Stimulated activated naive CD8-positive, alpha-beta T cell treated with anti-CD3 and anti-CD28 coated beads, Interleukin-15, Interleukin-2, amounts not matched to agents 100 ng/mL and 50 ng/mL, for 24 hours (primary cell): Measurements from ENCODE around the gene OSMR.
A peak's percentile ranks its signal among the peaks of the same experiment; 100 is the strongest.

Source experiments
- H3K27ac Mint-ChIP-seq: one replicate; pipeline ENCODE4 v1.8.0; 2021; ENCODE audit warnings: mild to moderate bottlenecking, mixed read lengths
- H3K27me3 Mint-ChIP-seq: one replicate; pipeline ENCODE4 v1.8.0; 2021; ENCODE audit warnings: mixed read lengths
- H3K36me3 Mint-ChIP-seq: one replicate; pipeline ENCODE4 v1.8.0; 2021; ENCODE audit warnings: low read depth, mixed read lengths
- H3K4me1 Mint-ChIP-seq: one replicate; pipeline ENCODE4 v1.8.0; 2021; ENCODE audit warnings: low read depth, mixed read lengths
- H3K4me3 Mint-ChIP-seq: one replicate; pipeline ENCODE4 v1.8.0; 2021; ENCODE audit warnings: mild to moderate bottlenecking, mixed read lengths
- H3K9me3 Mint-ChIP-seq: one replicate; pipeline ENCODE4 v1.8.0; 2021; ENCODE audit warnings: mixed read lengths

Gene OSMR

GRCh38 chr5:38845526-38846378 is at the start of gene OSMR:
Gene OSMR (plus strand): TSS chr5:38846012. CDS start chr5:38869045, 23,033 bp downstream.
- H3K27ac Mint-ChIP-seq: no peak within 1 kb of the TSS
- H3K4me1 Mint-ChIP-seq: peaks cover 4% of the 10 kb centered on the region
- H3K27me3 Mint-ChIP-seq: peaks cover 77% of the 10 kb centered on the region
- peaks cover 5% of the 10 kb centered on the region for H3K9me3 Mint-ChIP-seq
- no peaks in the 10 kb centered on the region for H3K36me3 Mint-ChIP-seq
- H3K4me3 Mint-ChIP-seq: peak within 1 kb of the TSS; percentile 72

GRCh38 chr5:38796742-38797108 is 49.1 kb upstream of the OSMR start:
- H3K9me3 Mint-ChIP-seq: no peaks in the 10 kb centered on the region
- H3K4me1 Mint-ChIP-seq: peaks cover 6% of the 10 kb centered on the region
- no peaks in the 10 kb centered on the region for H3K36me3 Mint-ChIP-seq
- peaks cover 37% of the 10 kb centered on the region for H3K27me3 Mint-ChIP-seq
- no peak overlapping the region for H3K4me3 Mint-ChIP-seq
- no peak overlapping the region for H3K27ac Mint-ChIP-seq

GRCh38 chr5:38797838-38798237 is 48.0 kb upstream of the OSMR start:
- Mint-ChIP-seq H3K27me3 (peaks cover 27% of the 10 kb centered on the region), H3K4me3 (no peak overlapping the region), H3K9me3 (no peaks in the 10 kb centered on the region), H3K36me3 (no peaks in the 10 kb centered on the region), H3K27ac (no peak overlapping the region), H3K4me1 (peaks cover 6% of the 10 kb centered on the region)

GRCh38 chr5:38799556-38800377 is 46.0 kb upstream of the OSMR start:
- Mint-ChIP-seq H3K36me3 (no peaks in the 10 kb centered on the region), H3K9me3 (no peaks in the 10 kb centered on the region), H3K4me3 (no peak overlapping the region), H3K27ac (no peak overlapping the region), H3K4me1 (peaks cover 6% of the 10 kb centered on the region), H3K27me3 (peaks cover 15% of the 10 kb centered on the region)

GRCh38 chr5:38800515-38800914 is 45.3 kb upstream of the OSMR start:
- H3K4me3 Mint-ChIP-seq: no peak overlapping the region
- no peak overlapping the region for H3K27ac Mint-ChIP-seq
- H3K36me3 Mint-ChIP-seq: no peaks in the 10 kb centered on the region
- H3K4me1 Mint-ChIP-seq: peaks cover 6% of the 10 kb centered on the region
- peaks cover 8% of the 10 kb centered on the region for H3K27me3 Mint-ChIP-seq
- H3K9me3 Mint-ChIP-seq: no peaks in the 10 kb centered on the region

GRCh38 chr5:38802125-38802524 is 43.7 kb upstream of the OSMR start:
- Mint-ChIP-seq H3K4me1 (peaks cover 5% of the 10 kb centered on the region), H3K27ac (no peak overlapping the region), H3K36me3 (no peaks in the 10 kb centered on the region), H3K9me3 (no peaks in the 10 kb centered on the region), H3K27me3 (peaks cover 13% of the 10 kb centered on the region), H3K4me3 (no peak overlapping the region)

GRCh38 chr5:38803246-38803645 is 42.6 kb upstream of the OSMR start:
- Mint-ChIP-seq H3K27ac (no peak overlapping the region), H3K4me3 (no peak overlapping the region), H3K9me3 (no peaks in the 10 kb centered on the region), H3K36me3 (no peaks in the 10 kb centered on the region), H3K27me3 (peaks cover 15% of the 10 kb centered on the region), H3K4me1 (peaks cover 6% of the 10 kb centered on the region)

- Mint-ChIP-seq H3K27me3 (peaks cover 20% of the 10 kb centered on the region), H3K27ac (no peak overlapping the region)
Observed at GRCh38 chr5:38806775-38807258, 39.0 kb upstream of the OSMR start.

GRCh38 chr5:38807570-38808483 is 38.0 kb upstream of the OSMR start:
- peaks cover 23% of the 10 kb centered on the region for H3K27me3 Mint-ChIP-seq
- no peaks in the 10 kb centered on the region for H3K9me3 Mint-ChIP-seq
- no peaks in the 10 kb centered on the region for H3K36me3 Mint-ChIP-seq

More at GRCh38 chr5:38806775-38807258, 39.0 kb upstream of the OSMR start:
- Mint-ChIP-seq H3K36me3 (no peaks in the 10 kb centered on the region), H3K4me1 (peaks cover 6% of the 10 kb centered on the region), H3K9me3 (no peaks in the 10 kb centered on the region), H3K4me3 (no peak overlapping the region)

GRCh38 chr5:38808666-38809343 is 37.0 kb upstream of the OSMR start:
- H3K27ac Mint-ChIP-seq: no peak overlapping the region
- peaks cover 6% of the 10 kb centered on the region for H3K4me1 Mint-ChIP-seq
- no peaks in the 10 kb centered on the region for H3K9me3 Mint-ChIP-seq
- peaks cover 28% of the 10 kb centered on the region for H3K27me3 Mint-ChIP-seq
- H3K36me3 Mint-ChIP-seq: no peaks in the 10 kb centered on the region
- no peak overlapping the region for H3K4me3 Mint-ChIP-seq

More at GRCh38 chr5:38807570-38808483, 38.0 kb upstream of the OSMR start:
- H3K4me1 Mint-ChIP-seq: peaks cover 6% of the 10 kb centered on the region
- H3K4me3 Mint-ChIP-seq: no peak overlapping the region
- H3K27ac Mint-ChIP-seq: no peak overlapping the region

GRCh38 chr5:38809388-38810359 is 36.1 kb upstream of the OSMR start:
- no peaks in the 10 kb centered on the region for H3K9me3 Mint-ChIP-seq
- H3K4me1 Mint-ChIP-seq: peaks cover 6% of the 10 kb centered on the region
- H3K27ac Mint-ChIP-seq: no peak overlapping the region
- no peaks in the 10 kb centered on the region for H3K36me3 Mint-ChIP-seq
- no peak overlapping the region for H3K4me3 Mint-ChIP-seq
- H3K27me3 Mint-ChIP-seq: peaks cover 31% of the 10 kb centered on the region

GRCh38 chr5:38814879-38815278 is 30.9 kb upstream of the OSMR start:
- H3K4me3 Mint-ChIP-seq: no peak overlapping the region
- H3K27ac Mint-ChIP-seq: no peak overlapping the region
- no peaks in the 10 kb centered on the region for H3K4me1 Mint-ChIP-seq
- peaks cover 3% of the 10 kb centered on the region for H3K9me3 Mint-ChIP-seq
- H3K27me3 Mint-ChIP-seq: peaks cover 40% of the 10 kb centered on the region
- no peaks in the 10 kb centered on the region for H3K36me3 Mint-ChIP-seq
